ENCODE results near the gene REXO5. TPM values are rescaled to one million over a fixed set of nuclear protein-coding genes. Genes with fewer than 3 reads are reported as not detected.

Gene REXO5
- total RNA-seq, 1 experiment from 2014 or later, result 6.7 TPM

GRCh38 chr16:20887207-20887606 lies 80.9 kb downstream of the REXO5 start:
- H2BK12ac ChIP-seq (ENCODE audit: insufficient read length, low read depth, low read length), result no peak overlapping the region
- no peak overlapping the region for H3K9ac ChIP-seq (ENCODE audit: extremely low read depth, insufficient read length, low read length)
- no peak overlapping the region for H3K27ac Mint-ChIP-seq
- no peaks in the 10 kb centered on the region for H3K23me2 ChIP-seq (ENCODE audit: insufficient read length, low read depth, low read length, poor library complexity, severe bottlenecking)
- no peaks in the 10 kb centered on the region for H3K9me3 Mint-ChIP-seq
- no peak overlapping the region for H3K18ac ChIP-seq (ENCODE audit: insufficient read length, low read depth, low read length)
- H2AFZ ChIP-seq (ENCODE audit: low read length), result no peak overlapping the region
- H4K20me1 ChIP-seq (ENCODE audit: control insufficient read depth, insufficient read depth, insufficient read length), result no peaks in the 10 kb centered on the region
- H4K5ac ChIP-seq (ENCODE audit: insufficient read length, low read depth, low read length), result no peak overlapping the region
- no peak overlapping the region for H3K27ac ChIP-seq (ENCODE audit: insufficient read length, low read depth, low read length)
- no peak overlapping the region for H2BK120ac ChIP-seq (ENCODE audit: low read depth, low read length, poor library complexity, severe bottlenecking)
- no peak for DNase-seq
- no peak overlapping the region for H3K4ac ChIP-seq (ENCODE audit: low read depth, low read length)
- peaks cover 19 to 23% of the 10 kb centered on the region in 2 experiments for H3K4me1 Mint-ChIP-seq
- no peak overlapping the region for H3K56ac ChIP-seq (ENCODE audit: insufficient read length, low read depth, low read length)
- TF ChIP-seq CTCF (conservative IDR thresholded peaks at IDR 0.05), result no peak
- H3K4me3 Mint-ChIP-seq, result no peak overlapping the region
- H3K14ac ChIP-seq (ENCODE audit: insufficient read depth, low read length), result no peak overlapping the region
- no peak overlapping the region for H3K4me2 ChIP-seq (ENCODE audit: insufficient read depth, insufficient read length, low read length)
- no peak overlapping the region for H4K91ac ChIP-seq (ENCODE audit: insufficient read length, low read depth, low read length)
- no peaks in the 10 kb centered on the region for H3K27me3 ChIP-seq (ENCODE audit: insufficient read depth, low read length)
- H3T11ph ChIP-seq (ENCODE audit: low read length), result no peak overlapping the region
- no peak overlapping the region for H2BK20ac ChIP-seq (ENCODE audit: low read depth, low read length, poor library complexity, severe bottlenecking)
- no CpG with 5 or more reads among the region's 1 CpG for WGBS (ENCODE audit: extremely low coverage, insufficient read length, low lambda C conversion rate)
- peaks cover 6% of the 10 kb centered on the region for H3K79me1 ChIP-seq (ENCODE audit: insufficient read depth, low read depth, low read length, poor library complexity, severe bottlenecking)
- H3K36me3 Mint-ChIP-seq (ENCODE audit: insufficient read depth in 1 of 3, low read depth in 3 of 3), result peaks cover 4 to 16% (median 5%) of the 10 kb centered on the region in 3 experiments; a peak in 6 of 7 replicates
- H3K79me2 ChIP-seq (ENCODE audit: insufficient read depth, low read length), result peaks cover 8% of the 10 kb centered on the region; the same call in 1 of the 2 replicates
- no peaks in the 10 kb centered on the region for H3K9me3 ChIP-seq (ENCODE audit: control insufficient read depth, low read depth, low read length)
- H3K23ac ChIP-seq (ENCODE audit: insufficient read length, low read depth, low read length), result no peak overlapping the region
- peaks cover 4% of the 10 kb centered on the region; the same call in 1 of the 2 replicates for H3K4me1 ChIP-seq (ENCODE audit: insufficient read depth, low read length)
- H2BK15ac ChIP-seq (ENCODE audit: low read depth, low read length), result no peak overlapping the region
- H3K27me3 Mint-ChIP-seq (ENCODE audit: low read depth), result no peaks in the 10 kb centered on the region
- no peak overlapping the region for H2BK5ac ChIP-seq (ENCODE audit: insufficient read length, low read length)
- no peak overlapping the region for H4K8ac ChIP-seq (replicated peaks; ENCODE audit: insufficient read length, low read depth, low read length)
- H2AK5ac ChIP-seq (ENCODE audit: insufficient read length, low read length), result no peak overlapping the region

All from H9 (cell line).